ENCODE data around the gene PIMREG. TPM values are rescaled to one million over a fixed set of nuclear protein-coding genes. Genes with fewer than 3 reads are reported as not detected.

Gene PIMREG
- total and polyA plus RNA-seq, 2 experiments from 2014 or later: 3.9 to 11.8 TPM

- Histone ChIP-seq H3K9me3 (ENCODE audit: low read depth) (no peaks in the 10 kb centered on the region), H3K4me1 (ENCODE audit: insufficient read depth) (peaks cover 8% of the 10 kb centered on the region), H3K4me2 (no peak overlapping the region), H4K20me1 (ENCODE audit: insufficient read depth, poor library complexity, severe bottlenecking) (no peaks in the 10 kb centered on the region), H3K36me3 (replicated peaks; ENCODE audit: insufficient read depth, low read depth) (no peaks in the 10 kb centered on the region), H3K27ac (no peak overlapping the region), H3K4me3 (no peak overlapping the region), H3K27me3 (no peaks in the 10 kb centered on the region), H3K9me2 (replicated peaks; ENCODE audit: insufficient read depth) (no peaks in the 10 kb centered on the region), H3K79me2 (no peaks in the 10 kb centered on the region), H2AFZ (no peak overlapping the region)
- 89% methylated on average over 13 of the region's 14 CpGs for WGBS (ENCODE audit: low lambda C conversion rate, missing lambda C conversion rate)
- no peak for TF ChIP-seq EZH2 (IDR thresholded peaks at IDR 0.05; ENCODE audit: borderline replicate concordance)
- no peak for TF ChIP-seq EZH2phosphoT487 (IDR thresholded peaks at IDR 0.05; ENCODE audit: low read depth, severe bottlenecking, unreplicated experiment)
- DNase-seq (ENCODE audit: low spot score): no peak
Measured at GRCh38 chr17:6461246-6461645, 17.0 kb downstream of the PIMREG start.

GRCh38 chr17:6461792-6462524, 17.7 kb downstream of the PIMREG start:
- Histone ChIP-seq H3K27me3 (no peaks in the 10 kb centered on the region), H3K79me2 (no peaks in the 10 kb centered on the region), H3K9me3 (ENCODE audit: low read depth) (no peaks in the 10 kb centered on the region), H4K20me1 (ENCODE audit: insufficient read depth, poor library complexity, severe bottlenecking) (no peaks in the 10 kb centered on the region), H3K4me1 (ENCODE audit: insufficient read depth) (peaks cover 8% of the 10 kb centered on the region), H3K4me2 (no peak overlapping the region), H3K36me3 (replicated peaks; ENCODE audit: insufficient read depth, low read depth) (no peaks in the 10 kb centered on the region), H3K27ac (no peak overlapping the region), H3K9me2 (replicated peaks; ENCODE audit: insufficient read depth) (no peaks in the 10 kb centered on the region), H3K4me3 (no peak overlapping the region), H2AFZ (no peak overlapping the region)
- TF ChIP-seq EZH2phosphoT487 (IDR thresholded peaks at IDR 0.05; ENCODE audit: low read depth, severe bottlenecking, unreplicated experiment) (no peak), CTCF (IDR thresholded peaks at IDR 0.05; ENCODE audit: poor library complexity) (no peak), EZH2 (IDR thresholded peaks at IDR 0.05; ENCODE audit: borderline replicate concordance) (no peak)
- 68% methylated on average over 10 of the region's 10 CpGs for WGBS (ENCODE audit: low lambda C conversion rate, missing lambda C conversion rate)
- no peak for DNase-seq (ENCODE audit: low spot score)

GRCh38 chr17:6462692-6463091, 18.4 kb downstream of the PIMREG start:
- TF ChIP-seq EZH2phosphoT487 (IDR thresholded peaks at IDR 0.05; ENCODE audit: low read depth, severe bottlenecking, unreplicated experiment) (no peak), CTCF (IDR thresholded peaks at IDR 0.05; ENCODE audit: poor library complexity) (no peak)
- no peak for DNase-seq (ENCODE audit: low spot score)
- Histone ChIP-seq H3K4me2 (no peak overlapping the region), H3K27ac (no peak overlapping the region), H3K27me3 (no peaks in the 10 kb centered on the region), H3K9me2 (replicated peaks; ENCODE audit: insufficient read depth) (no peaks in the 10 kb centered on the region), H2AFZ (no peak overlapping the region), H3K4me3 (no peak overlapping the region), H3K79me2 (no peaks in the 10 kb centered on the region), H3K9me3 (ENCODE audit: low read depth) (no peaks in the 10 kb centered on the region), H3K4me1 (ENCODE audit: insufficient read depth) (peaks cover under 1% of the 10 kb centered on the region), H4K20me1 (ENCODE audit: insufficient read depth, poor library complexity, severe bottlenecking) (no peaks in the 10 kb centered on the region), H3K36me3 (replicated peaks; ENCODE audit: insufficient read depth, low read depth) (no peaks in the 10 kb centered on the region)
- 91% methylated on average over 2 of the region's 2 CpGs for WGBS (ENCODE audit: low lambda C conversion rate, missing lambda C conversion rate)

- H3K36me3 ChIP-seq (replicated peaks; ENCODE audit: insufficient read depth, low read depth): no peaks in the 10 kb centered on the region
- DNase-seq (ENCODE audit: low spot score): no peak
- H2AFZ ChIP-seq: no peak overlapping the region
- H3K27ac ChIP-seq: no peak overlapping the region
- no peaks in the 10 kb centered on the region for H3K9me2 ChIP-seq (replicated peaks; ENCODE audit: insufficient read depth)
- no peak for TF ChIP-seq CTCF (IDR thresholded peaks at IDR 0.05; ENCODE audit: poor library complexity)
- no peak for TF ChIP-seq EZH2 (IDR thresholded peaks at IDR 0.05; ENCODE audit: borderline replicate concordance)
- TF ChIP-seq EZH2phosphoT487 (IDR thresholded peaks at IDR 0.05; ENCODE audit: low read depth, severe bottlenecking, unreplicated experiment): no peak
- H3K79me2 ChIP-seq: no peaks in the 10 kb centered on the region
- WGBS (ENCODE audit: low lambda C conversion rate, missing lambda C conversion rate): 94% methylated on average over 23 of the region's 24 CpGs
- no peaks in the 10 kb centered on the region for H4K20me1 ChIP-seq (ENCODE audit: insufficient read depth, poor library complexity, severe bottlenecking)
- no peak overlapping the region for H3K4me2 ChIP-seq
- no peaks in the 10 kb centered on the region for H3K27me3 ChIP-seq
- no peaks in the 10 kb centered on the region for H3K4me1 ChIP-seq (ENCODE audit: insufficient read depth)
- no peaks in the 10 kb centered on the region for H3K9me3 ChIP-seq (ENCODE audit: low read depth)
- no peak overlapping the region for H3K4me3 ChIP-seq
Measured at GRCh38 chr17:6463616-6464445, 19.6 kb downstream of the PIMREG start.

All from hepatocyte (in vitro differentiated cells).